ENCODE measurements around the gene PCDHA7.

- peak; percentile 66 for TF ChIP-seq CTCF (conservative IDR thresholded peaks at IDR 0.05)
- no peak for TF ChIP-seq ZFX (IDR thresholded peaks at IDR 0.05)
Measured at GRCh38 chr5:140795259-140795641, 38.8 kb upstream of the PCDHA7 start.
